HG02678 (cell line): ENCODE results near the gene GEMIN4.
"Not testable (repeated sequence)": the region's sequence is repeated elsewhere in the genome, so short reads cannot be mapped to it uniquely, and the experiment has no call there.

Experiments used
- ATAC-seq: cut with Tn5 transposase; IDR thresholded peaks from one replicate; pipeline ENCODE4 v1.9.1; 2021; ENCODE audit warnings: mild to moderate bottlenecking, moderate library complexity; ENCODE audit not compliant: unreplicated experiment

Gene GEMIN4

GRCh38 chr17:704111-704864, 47.8 kb downstream of the GEMIN4 start:
- ATAC-seq: no peak

- ATAC-seq: no peak
Observed at GRCh38 chr17:703081-703875, 48.8 kb downstream of the GEMIN4 start.

GRCh38 chr17:700504-701094, 51.5 kb downstream of the GEMIN4 start:
- ATAC-seq: no peak

GRCh38 chr17:699345-699744, 52.7 kb downstream of the GEMIN4 start:
- ATAC-seq: no peak

GRCh38 chr17:698096-698495, 54.0 kb downstream of the GEMIN4 start:
- ATAC-seq: not testable (repeated sequence)

GRCh38 chr17:697682-698081, 54.4 kb downstream of the GEMIN4 start:
- no peak for ATAC-seq

- ATAC-seq: no peak
Observed at GRCh38 chr17:696369-696768, 55.7 kb downstream of the GEMIN4 start.
